SH-SY5Y (cell line): Measurements from ENCODE around the gene ADAMTS4.

Experiments used
- GATA2 ChIP-seq: IDR thresholded peaks from 2 replicates; pipeline ENCODE4 v1.6.1; 2011; ENCODE audit warnings: mild to moderate bottlenecking, low read depth, low read length
- GATA3 ChIP-seq: IDR thresholded peaks from 2 replicates; pipeline ENCODE4 v1.6.1; 2011; ENCODE audit warnings: low read depth, mild to moderate bottlenecking, low read length, moderate library complexity

GRCh38 chr1:161168906-161169305, 29.9 kb downstream of the ADAMTS4 start:
- TF ChIP-seq GATA2 (no peak), GATA3 (no peak)
